GM06990 (cell line): Measurements from ENCODE around the gene SIAH1.

Source experiments
- DNase-seq: peaks from one replicate; pipeline ENCODE4 v3.0.0-alpha.2; 2011; ENCODE audit not compliant: insufficient read length; ENCODE audit errors: extremely low read depth
- H3K27me3 ChIP-seq: replicated peaks from 2 replicates; pipeline ENCODE4 v1.6.0; 2011; ENCODE audit warnings: low read length; ENCODE audit not compliant: control insufficient read depth, insufficient read depth
- H3K36me3 ChIP-seq: 2 replicates; pipeline ENCODE4 v1.5.1; 2011; ENCODE audit warnings: low read length; ENCODE audit not compliant: control insufficient read depth, insufficient read depth
- H3K4me3 ChIP-seq: replicated peaks from 2 replicates; pipeline ENCODE4 v1.5.1; 2011; ENCODE audit warnings: low read depth, mild to moderate bottlenecking, control low read depth, low read length
- CTCF ChIP-seq: IDR thresholded peaks from 2 replicates; pipeline ENCODE4 v1.5.1; 2011; ENCODE audit warnings: low read length, control low read depth, mild to moderate bottlenecking, inconsistent platforms; ENCODE audit not compliant: insufficient read depth, poor library complexity, severe bottlenecking

SIAH1 gene

DNA sequence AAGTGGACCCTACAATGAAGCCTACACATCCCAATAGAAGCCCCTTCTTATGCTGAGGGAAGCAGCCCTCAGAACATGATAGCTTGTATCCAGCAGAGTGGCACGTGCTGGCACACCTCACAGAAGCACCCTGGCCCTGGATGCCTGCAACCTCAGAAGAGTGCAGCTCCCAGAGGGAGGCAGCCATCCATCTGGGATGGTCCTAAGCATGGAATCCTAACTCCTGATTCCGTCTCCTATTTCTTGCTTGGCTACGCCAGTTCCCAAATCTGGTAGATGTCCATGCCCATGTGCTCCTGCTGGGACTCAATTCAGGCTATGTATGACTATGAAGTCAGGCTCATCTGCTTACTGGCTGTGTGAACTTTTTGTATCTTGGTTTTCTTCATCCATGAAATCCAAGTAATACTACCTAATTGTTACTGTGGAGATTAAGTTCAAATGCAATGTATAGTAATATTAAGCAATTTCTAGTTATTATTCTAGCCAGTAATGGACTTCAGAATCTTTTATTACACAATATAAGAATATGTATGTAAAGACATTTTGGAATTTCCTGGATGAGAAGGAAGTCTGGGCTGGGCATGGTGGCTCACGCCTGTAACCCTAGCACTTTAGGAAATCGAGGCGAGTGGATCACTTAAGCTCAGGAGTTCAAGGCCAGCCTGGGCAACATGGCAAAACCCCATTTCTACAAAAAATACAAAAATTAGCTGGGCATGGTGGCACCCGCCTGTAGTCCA, 32.4 kb downstream of the SIAH1 start:
- H3K27me3 ChIP-seq = no peaks in the 10 kb centered on the region
- H3K36me3 ChIP-seq = peaks cover 11% of the 10 kb centered on the region
- no peak for TF ChIP-seq CTCF
- H3K4me3 ChIP-seq = no peak overlapping the region
- DNase-seq = no peak

GRCh38 chr16:48350736-48351135, 34.5 kb downstream of the SIAH1 start:
- H3K27me3 ChIP-seq = no peaks in the 10 kb centered on the region
- peaks cover 13% of the 10 kb centered on the region for H3K36me3 ChIP-seq
- no peak for TF ChIP-seq CTCF
- H3K4me3 ChIP-seq = no peak overlapping the region
- DNase-seq = no peak

DNA sequence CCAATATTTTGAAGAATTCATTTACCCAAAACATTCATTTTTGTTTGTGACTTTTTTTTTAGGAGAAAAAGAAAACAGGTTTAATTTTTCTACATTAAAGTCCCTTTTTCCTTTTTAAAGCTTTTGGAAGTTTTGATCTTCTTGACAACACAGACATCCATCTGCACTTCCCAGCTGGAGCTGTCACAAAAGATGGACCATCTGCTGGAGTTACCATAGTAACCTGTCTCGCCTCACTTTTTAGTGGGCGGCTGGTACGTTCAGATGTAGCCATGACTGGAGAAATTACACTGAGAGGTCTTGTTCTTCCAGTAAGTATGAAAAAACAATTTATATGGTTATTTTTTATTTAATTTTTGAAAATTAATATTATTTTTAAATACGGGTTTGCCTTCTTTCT, 37.2 kb downstream of the SIAH1 start:
- Histone ChIP-seq H3K27me3 (no peaks in the 10 kb centered on the region), H3K36me3 (peaks cover 14% of the 10 kb centered on the region), H3K4me3 (no peak overlapping the region)
- no peak for DNase-seq
- TF ChIP-seq CTCF = no peak

DNA sequence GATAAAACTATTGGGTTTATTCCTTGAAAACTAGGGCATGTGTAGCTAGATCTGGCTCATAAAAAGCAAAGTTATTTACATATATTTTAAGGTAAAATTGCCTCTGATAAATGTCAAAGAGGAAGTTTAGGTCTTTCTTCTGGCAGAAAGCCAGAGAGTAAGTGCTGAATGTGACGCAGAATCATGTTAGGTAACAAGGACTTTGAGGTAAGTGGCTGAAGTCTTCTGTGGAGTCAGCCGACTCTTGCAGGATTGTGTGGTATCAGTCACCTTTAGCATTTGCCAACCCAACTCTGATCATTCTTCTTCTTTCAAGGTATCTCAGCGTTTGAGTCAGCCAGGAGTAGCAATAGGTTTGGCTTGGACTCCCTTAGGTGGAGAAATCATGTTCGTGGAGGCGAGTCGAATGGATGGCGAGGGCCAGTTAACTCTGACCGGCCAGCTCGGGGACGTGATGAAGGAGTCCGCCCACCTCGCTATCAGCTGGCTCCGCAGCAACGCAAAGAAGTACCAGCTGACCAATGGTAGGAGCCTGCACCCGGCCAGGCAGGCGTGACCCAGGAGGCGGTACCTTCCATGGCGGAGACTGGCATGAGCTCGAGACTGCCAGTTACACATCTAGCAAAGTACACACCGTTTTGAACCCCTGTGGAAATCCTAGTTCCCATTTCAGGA, 37.9 kb downstream of the SIAH1 start:
- H3K4me3 ChIP-seq = no peak overlapping the region
- TF ChIP-seq CTCF = no peak
- DNase-seq = no peak
- H3K27me3 ChIP-seq = no peaks in the 10 kb centered on the region
- H3K36me3 ChIP-seq = peaks cover 16% of the 10 kb centered on the region

DNA sequence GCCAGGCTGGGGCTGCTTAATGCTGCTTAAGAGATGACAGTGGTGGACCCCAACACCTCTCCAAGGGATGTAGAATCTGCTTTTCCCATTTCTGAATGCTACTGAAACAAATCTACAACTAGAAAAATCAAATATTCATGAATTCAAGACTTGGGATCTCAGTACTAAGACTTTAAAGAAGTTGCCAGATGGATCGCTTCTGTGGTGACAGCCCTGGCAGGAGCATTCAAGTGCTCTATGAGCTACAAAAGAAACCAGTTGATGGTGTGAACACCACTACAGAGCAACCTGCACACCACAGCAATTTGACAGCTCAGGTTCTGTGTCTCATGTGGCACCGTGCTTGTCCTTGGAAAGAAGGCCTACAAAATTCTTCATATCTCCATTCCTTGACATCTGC, 42.6 kb downstream of the SIAH1 start:
- TF ChIP-seq CTCF = no peak
- peaks cover 14% of the 10 kb centered on the region for H3K36me3 ChIP-seq
- DNase-seq = no peak
- H3K27me3 ChIP-seq = no peaks in the 10 kb centered on the region
- no peak overlapping the region for H3K4me3 ChIP-seq
